ENCODE measurements around the gene IGDCC3. TPM values are rescaled to one million over a fixed set of nuclear protein-coding genes. Genes with fewer than 3 reads are reported as not detected.

The IGDCC3 gene
- polyA plus RNA-seq, 1 donor (not counting 4 experiments of a cell fraction or from before 2014, with no cell fraction given) = not detected

DNA sequence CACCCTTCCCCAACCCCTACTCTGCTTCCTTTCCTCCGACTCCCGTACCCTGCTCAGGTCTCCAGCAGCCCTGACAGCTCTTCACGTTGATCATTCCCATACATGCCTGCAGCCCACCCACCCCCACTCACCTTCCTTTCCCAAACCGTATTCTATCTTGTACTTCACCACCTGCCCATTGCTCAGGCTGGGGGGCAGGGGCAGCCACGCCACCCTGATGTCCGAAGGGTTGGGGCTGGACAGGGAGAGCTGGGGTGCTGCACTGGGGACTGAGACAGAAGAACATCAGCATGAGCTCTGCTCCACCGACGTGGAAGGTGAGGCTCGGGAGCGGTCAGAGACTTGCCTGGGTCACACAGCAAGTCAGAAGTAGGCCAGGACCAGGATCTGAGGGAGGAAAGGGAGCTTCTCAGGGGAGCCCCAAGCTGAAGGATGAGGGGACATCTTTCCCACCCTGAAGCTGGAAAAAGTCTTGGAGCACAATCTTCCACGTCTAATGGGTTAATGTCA lies 16.5 kb upstream of the IGDCC3 start:
- H3K4me1 ChIP-seq (ENCODE audit: control insufficient read depth, extremely low read depth, insufficient read depth, low read length) = no peaks in the 10 kb centered on the region
- H3K36me3 ChIP-seq (ENCODE audit: control insufficient read depth in 2 of 2, extremely low read depth in 1 of 2, insufficient read depth in 2 of 2, low read length in 2 of 2) = no peaks in the 10 kb centered on the region
- peaks cover 63% of the 10 kb centered on the region for H3K27me3 ChIP-seq (ENCODE audit: control insufficient read depth, extremely low read depth, insufficient read depth, low read length)
- no peaks in the 10 kb centered on the region for H3K79me2 ChIP-seq (ENCODE audit: control insufficient read depth, insufficient read depth, low read length)
- H4K20me1 ChIP-seq (ENCODE audit: control insufficient read depth, extremely low read depth, insufficient read depth, low read length) = no peaks in the 10 kb centered on the region
- no peak for TF ChIP-seq EZH2 (IDR thresholded peaks at IDR 0.05; ENCODE audit: low read length)
- TF ChIP-seq, protein P1, sequence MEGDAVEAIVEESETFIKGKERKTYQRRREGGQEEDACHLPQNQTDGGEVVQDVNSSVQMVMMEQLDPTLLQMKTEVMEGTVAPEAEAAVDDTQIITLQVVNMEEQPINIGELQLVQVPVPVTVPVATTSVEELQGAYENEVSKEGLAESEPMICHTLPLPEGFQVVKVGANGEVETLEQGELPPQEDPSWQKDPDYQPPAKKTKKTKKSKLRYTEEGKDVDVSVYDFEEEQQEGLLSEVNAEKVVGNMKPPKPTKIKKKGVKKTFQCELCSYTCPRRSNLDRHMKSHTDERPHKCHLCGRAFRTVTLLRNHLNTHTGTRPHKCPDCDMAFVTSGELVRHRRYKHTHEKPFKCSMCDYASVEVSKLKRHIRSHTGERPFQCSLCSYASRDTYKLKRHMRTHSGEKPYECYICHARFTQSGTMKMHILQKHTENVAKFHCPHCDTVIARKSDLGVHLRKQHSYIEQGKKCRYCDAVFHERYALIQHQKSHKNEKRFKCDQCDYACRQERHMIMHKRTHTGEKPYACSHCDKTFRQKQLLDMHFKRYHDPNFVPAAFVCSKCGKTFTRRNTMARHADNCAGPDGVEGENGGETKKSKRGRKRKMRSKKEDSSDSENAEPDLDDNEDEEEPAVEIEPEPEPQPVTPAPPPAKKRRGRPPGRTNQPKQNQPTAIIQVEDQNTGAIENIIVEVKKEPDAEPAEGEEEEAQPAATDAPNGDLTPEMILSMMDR (optimal IDR thresholded peaks at IDR 0.05 in 1 of 3, IDR thresholded peaks at IDR 0.05 in 1 of 3, conservative IDR thresholded peaks at IDR 0.05 in 1 of 3; ENCODE audit: extremely low read depth in 1 of 3, insufficient read depth in 2 of 3, low read length in 3 of 3) = no peak
- H3K27ac ChIP-seq (ENCODE audit: control insufficient read depth, insufficient read depth, low read length) = no peak overlapping the region
- no peaks in the 10 kb centered on the region for H3K9me3 ChIP-seq (ENCODE audit: control insufficient read depth, low read depth, low read length)
- no peak overlapping the region for H2AFZ ChIP-seq (ENCODE audit: control insufficient read depth, low read length)
- dilution Hi-C loops (cut with MboI; ENCODE audit: extremely low pct_ligation_motif_present, low sequenced_read_pairs) = no loop called here
- no peak for DNase-seq (ENCODE audit: low read depth, low spot score)
- H3K9me1 ChIP-seq (ENCODE audit: control insufficient read depth, extremely low read depth, insufficient read depth, low read length) = no peaks in the 10 kb centered on the region
- FAIRE-seq = no peak
- no peak overlapping the region for H3K4me2 ChIP-seq (ENCODE audit: control insufficient read depth, extremely low read depth, insufficient read depth, low read depth, low read length)
- H3K4me3 ChIP-seq (ENCODE audit: control insufficient read depth in 2 of 3, extremely low read depth in 1 of 3, insufficient read depth in 2 of 3, low read depth in 1 of 3, low read length in 3 of 3) = no peak overlapping the region
- H3K9ac ChIP-seq (ENCODE audit: control insufficient read depth, extremely low read depth, insufficient read depth, low read length) = no peak overlapping the region

- Histone ChIP-seq H3K79me2 (ENCODE audit: control insufficient read depth, insufficient read depth, low read length) (no peaks in the 10 kb centered on the region), H3K36me3 (ENCODE audit: control insufficient read depth in 2 of 2, extremely low read depth in 1 of 2, insufficient read depth in 2 of 2, low read length in 2 of 2) (no peaks in the 10 kb centered on the region), H3K27me3 (ENCODE audit: control insufficient read depth, extremely low read depth, insufficient read depth, low read length) (peaks cover 69% of the 10 kb centered on the region), H3K9me3 (ENCODE audit: control insufficient read depth, low read depth, low read length) (no peaks in the 10 kb centered on the region), H4K20me1 (ENCODE audit: control insufficient read depth, extremely low read depth, insufficient read depth, low read length) (no peaks in the 10 kb centered on the region), H3K9me1 (ENCODE audit: control insufficient read depth, extremely low read depth, insufficient read depth, low read length) (no peaks in the 10 kb centered on the region), H3K9ac (ENCODE audit: control insufficient read depth, extremely low read depth, insufficient read depth, low read length) (no peak overlapping the region), H3K27ac (ENCODE audit: control insufficient read depth, insufficient read depth, low read length) (no peak overlapping the region), H2AFZ (ENCODE audit: control insufficient read depth, low read length) (no peak overlapping the region), H3K4me1 (ENCODE audit: control insufficient read depth, extremely low read depth, insufficient read depth, low read length) (no peaks in the 10 kb centered on the region), H3K4me2 (ENCODE audit: control insufficient read depth, extremely low read depth, insufficient read depth, low read depth, low read length) (no peak overlapping the region), H3K4me3 (ENCODE audit: control insufficient read depth in 2 of 3, extremely low read depth in 1 of 3, insufficient read depth in 2 of 3, low read depth in 1 of 3, low read length in 3 of 3) (no peak overlapping the region)
- dilution Hi-C loops (cut with MboI; ENCODE audit: extremely low pct_ligation_motif_present, low sequenced_read_pairs) = no loop called here
- DNase-seq (ENCODE audit: low read depth, low spot score) = no peak
- no peak for FAIRE-seq
- no peak for TF ChIP-seq EZH2 (IDR thresholded peaks at IDR 0.05; ENCODE audit: low read length)
- TF ChIP-seq, protein P1 (optimal IDR thresholded peaks at IDR 0.05 in 1 of 3, IDR thresholded peaks at IDR 0.05 in 1 of 3, conservative IDR thresholded peaks at IDR 0.05 in 1 of 3; ENCODE audit: extremely low read depth in 1 of 3, insufficient read depth in 2 of 3, low read length in 3 of 3) = no peak
Measured at GRCh38 chr15:65393557-65393956, 15.8 kb upstream of the IGDCC3 start.

All from keratinocyte (primary cell).